HG02642 (cell line): ENCODE data around the gene UROC1.

Experiments used
- ATAC-seq: cut with Tn5 transposase; IDR thresholded peaks from one replicate; pipeline ENCODE4 v1.9.1; 2021; ENCODE audit warnings: mild to moderate bottlenecking; ENCODE audit not compliant: unreplicated experiment, poor library complexity

The UROC1 gene

DNA sequence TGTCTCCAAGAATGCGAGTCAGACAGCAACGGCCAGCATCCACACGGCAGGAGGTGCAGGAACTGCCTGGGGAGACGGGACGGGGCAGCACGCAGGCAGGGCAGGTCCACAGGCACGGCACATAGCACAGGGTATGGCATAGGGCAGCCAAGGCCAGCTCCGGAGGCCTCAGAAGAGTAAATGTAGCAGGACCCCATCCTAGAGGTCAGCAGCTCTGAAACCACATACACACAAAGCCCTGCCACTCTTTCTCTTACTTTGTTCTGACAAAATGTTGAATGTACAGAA lies 68.7 kb downstream of the UROC1 start:
- no peak for ATAC-seq

- ATAC-seq: no peak
Observed at GRCh38 chr3:126448136-126448892, 69.3 kb downstream of the UROC1 start.

GRCh38 chr3:126447456-126448106 lies 70.0 kb downstream of the UROC1 start:
- ATAC-seq: no peak

- ATAC-seq: no peak
Observed at GRCh38 chr3:126446791-126447190, 70.8 kb downstream of the UROC1 start.

DNA sequence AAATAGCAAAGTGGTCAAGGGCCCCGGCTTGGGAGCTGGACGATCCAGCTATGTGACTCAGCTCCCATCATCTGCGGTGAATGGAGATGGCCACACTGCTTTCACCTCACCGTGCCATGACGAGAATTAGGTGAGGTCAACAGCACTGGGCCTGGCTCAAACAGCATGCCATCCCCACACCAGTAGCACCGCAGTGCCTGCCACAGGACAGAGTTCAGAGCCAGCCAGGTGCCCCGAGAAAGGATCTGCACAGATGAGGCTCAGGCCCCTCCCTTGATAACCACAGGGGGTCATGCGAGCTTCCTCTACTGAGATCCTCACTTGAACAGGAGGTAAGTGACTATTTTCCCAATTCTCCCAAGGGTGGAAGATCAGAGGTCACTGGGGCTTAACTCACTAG lies 71.3 kb downstream of the UROC1 start:
- no peak for ATAC-seq

DNA sequence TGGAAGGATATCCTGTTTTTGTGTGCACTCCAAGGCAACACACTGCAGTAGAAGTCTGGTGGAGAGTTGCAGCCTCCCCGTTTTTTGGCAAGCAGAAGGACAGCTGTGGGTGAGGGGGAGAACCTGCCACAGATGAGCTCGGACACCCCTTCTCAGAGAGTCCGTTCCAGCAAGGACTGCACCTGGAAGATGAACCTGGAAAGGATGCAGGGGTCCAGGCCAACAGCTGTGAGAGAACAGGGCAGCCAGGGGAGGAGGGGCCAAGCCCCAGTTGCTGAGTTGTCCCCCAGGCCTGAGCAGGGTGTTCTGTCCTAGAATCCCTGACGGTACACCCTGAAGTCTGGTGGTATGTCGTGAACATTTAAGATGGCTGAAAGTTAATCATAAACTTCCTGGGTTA lies 72.1 kb downstream of the UROC1 start:
- no peak for ATAC-seq

DNA sequence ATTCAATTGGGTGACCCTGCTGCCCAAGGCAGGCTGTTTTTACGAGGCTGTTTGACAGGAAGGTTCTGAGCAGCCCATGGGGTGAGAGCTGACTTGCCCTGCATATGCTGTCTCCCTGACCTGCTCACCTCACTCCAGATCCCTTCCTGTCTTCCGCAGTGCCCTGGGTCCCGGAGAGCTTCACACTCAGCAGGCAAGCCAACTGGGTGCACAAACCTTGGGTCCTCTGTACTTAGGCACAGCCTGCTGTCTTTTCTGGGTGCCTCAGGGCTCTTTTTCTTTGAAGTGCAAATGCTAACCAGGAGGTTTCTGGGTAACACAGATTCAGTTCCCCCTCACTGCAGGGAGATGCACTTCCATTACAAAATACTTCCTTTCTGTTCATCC lies 74.7 kb downstream of the UROC1 start:
- ATAC-seq: no peak

DNA sequence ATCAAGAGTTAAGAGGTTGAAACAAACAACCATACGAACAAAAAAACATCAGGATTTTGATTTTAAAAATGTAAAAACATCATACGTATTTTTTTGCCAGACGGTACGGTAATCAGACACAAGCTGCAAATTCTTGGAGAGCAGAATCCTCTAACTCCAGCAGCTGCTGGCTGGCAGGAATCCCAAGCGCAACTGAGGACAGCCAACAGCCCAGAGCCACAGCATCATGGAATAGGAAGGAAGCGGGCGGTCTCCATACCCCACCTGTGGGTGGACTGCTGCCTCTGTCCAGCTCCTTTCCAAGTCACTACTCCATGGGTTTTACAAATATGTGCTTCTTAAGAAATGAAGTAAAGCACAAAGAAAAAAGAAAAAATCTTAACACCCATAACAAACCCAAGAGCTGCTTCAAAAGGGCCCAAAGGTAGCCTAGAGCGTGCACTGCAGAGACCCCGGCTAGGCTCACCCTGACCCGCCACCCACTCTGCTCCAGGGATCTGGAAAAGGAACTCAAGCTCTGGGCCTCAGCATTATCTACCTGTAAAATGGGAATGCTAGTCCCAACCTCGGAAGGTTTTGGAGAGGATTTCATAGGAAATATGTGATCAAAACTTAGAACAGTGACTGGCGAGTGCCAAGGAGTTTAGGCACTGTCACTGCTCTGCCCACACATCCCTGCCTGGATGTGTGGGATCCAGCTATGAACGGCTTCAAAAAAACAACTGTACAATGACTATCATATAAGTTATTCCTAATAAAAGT lies 75.3 kb downstream of the UROC1 start:
- ATAC-seq: no peak

- no peak for ATAC-seq
Observed at GRCh38 chr3:126441256-126441880, 76.2 kb downstream of the UROC1 start.

- ATAC-seq: no peak
Observed at GRCh38 chr3:126440709-126440995, 76.9 kb downstream of the UROC1 start.

GRCh38 chr3:126439968-126440708 lies 77.4 kb downstream of the UROC1 start:
- ATAC-seq: no peak

DNA sequence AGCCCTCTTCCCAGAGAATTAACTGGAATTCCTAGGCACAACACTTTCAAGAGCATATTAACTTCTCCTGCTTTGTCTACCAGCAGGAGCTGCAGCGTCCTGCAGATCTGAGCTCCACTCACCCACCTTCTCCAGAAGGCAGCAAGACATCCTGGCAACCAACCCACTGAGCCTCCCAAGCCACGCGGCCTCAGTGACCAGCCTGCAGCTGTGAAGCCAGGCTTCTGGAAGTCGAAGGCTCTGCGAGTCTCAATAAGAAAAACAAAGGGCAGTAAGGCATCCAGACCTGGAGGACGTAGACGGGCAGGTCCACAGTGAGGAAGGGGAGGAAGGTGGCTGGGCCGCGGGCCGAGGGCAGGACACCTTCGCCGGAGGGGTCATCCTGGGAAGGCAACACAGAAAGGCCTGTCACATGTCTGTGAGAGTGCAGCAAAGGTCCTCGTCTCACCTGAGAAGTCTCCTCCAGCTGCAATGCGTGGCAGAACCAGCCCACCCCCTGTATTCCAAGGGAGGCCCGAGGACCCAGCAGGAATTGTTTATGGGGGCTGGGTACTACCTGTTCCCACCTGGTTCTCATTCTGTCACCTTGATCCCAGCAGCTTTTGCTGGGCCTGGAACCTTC lies 78.1 kb downstream of the UROC1 start:
- ATAC-seq: no peak

- no peak for ATAC-seq
Observed at GRCh38 chr3:126438746-126439145, 78.8 kb downstream of the UROC1 start.

DNA sequence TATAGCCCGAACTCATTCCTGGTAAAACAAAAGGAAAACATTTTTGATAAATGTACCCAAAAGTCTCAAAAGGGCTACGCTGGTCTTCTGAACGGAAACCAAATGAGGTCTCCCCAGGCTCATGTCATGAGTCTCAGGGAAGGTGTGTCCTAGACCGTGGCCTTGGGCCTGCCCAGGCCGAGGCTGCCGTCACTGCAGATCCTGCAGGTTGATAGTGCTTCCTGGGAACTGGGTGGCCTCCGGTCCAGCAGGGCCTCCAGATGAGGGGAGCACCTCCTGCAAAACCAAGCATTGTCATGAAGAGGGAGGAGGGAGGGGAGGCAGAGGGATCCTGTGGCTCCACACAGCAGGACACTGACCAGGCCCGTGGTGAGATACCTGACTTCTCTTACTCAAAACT lies 79.4 kb downstream of the UROC1 start:
- ATAC-seq: no peak

DNA sequence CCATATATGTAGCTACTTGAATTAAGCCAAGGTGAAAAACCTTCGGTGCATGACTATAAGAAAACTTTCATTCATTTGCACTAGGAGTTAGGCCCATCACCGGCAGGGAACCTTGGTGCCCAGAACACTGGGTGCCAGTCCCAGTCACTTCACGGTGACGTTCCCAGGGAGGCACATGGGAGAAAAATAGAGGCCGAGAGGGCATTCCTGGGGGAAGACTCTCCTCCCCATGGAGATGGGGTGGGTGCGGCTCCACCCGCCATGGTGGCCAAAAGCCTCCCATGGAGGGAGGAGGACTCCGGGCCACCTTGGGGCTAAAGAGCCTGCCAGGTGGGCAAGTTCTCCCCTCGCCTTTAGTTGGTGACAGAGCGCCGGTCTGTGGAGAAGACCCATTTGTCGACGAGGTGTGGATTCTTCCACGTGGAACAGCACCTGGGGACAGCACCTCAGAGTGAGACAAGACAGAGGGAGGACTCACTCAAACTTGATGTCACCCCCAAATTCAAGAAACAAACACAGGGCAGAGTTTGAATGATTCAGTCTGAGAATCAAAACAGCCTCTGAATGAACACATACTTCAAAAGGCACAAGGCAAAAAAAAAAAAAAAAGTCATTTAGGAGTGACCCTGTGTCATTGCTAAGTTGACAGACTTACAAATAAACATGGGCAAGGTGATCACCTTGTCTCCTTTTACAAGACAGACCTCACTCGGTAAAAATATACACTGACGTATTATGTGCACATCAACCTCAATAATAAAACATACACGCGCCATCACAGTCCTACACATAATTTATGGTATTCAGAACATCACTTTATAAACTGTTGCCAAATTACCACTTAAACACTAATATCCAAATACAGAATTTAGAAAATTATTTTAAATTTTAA lies 80.5 kb downstream of the UROC1 start:
- ATAC-seq: no peak

- ATAC-seq: no peak
Observed at GRCh38 chr3:126435456-126436315, 81.9 kb downstream of the UROC1 start.

- ATAC-seq: no peak
Observed at GRCh38 chr3:126434931-126435411, 82.6 kb downstream of the UROC1 start.

DNA sequence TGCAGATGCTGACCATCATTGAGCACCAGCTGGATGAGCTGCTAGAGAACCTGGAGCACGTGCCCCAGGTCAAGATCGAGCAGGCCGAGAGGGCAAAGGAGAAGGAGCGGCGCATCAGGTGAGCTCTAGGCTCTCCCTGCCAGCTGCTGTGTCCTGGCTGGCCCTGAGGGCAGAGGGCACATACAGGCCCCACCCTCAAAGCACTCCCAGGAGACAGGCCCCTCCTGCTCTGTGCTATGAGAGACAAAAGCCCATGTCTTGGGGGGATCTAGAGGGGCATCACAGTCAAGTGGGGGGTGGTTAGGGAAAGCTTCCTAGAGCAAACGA lies 83.3 kb downstream of the UROC1 start:
- no peak for ATAC-seq
